GM12878 (cell line): ENCODE data around the gene COL16A1. TPM values are rescaled to one million over a fixed set of nuclear protein-coding genes. Genes with fewer than 3 reads are reported as not detected.

Experiments used
- ATAC-seq: fragments of 200-7000 bp; cut with Tn5 transposase; 3 replicates; pipeline ENCODE4 v1.9.1; 2020; ENCODE audit warnings: mild to moderate bottlenecking, moderate library complexity
- BruUV-seq: library from RNA; stranded (reverse); fragments of 400-500 nt; replicated peaks from 2 replicates; lab custom pipeline; 2021; lab: Mats Ljungman, UMichigan
- CTCF ChIA-PET: fragments of 300-600 bp; sonication (Branson Sonifier 250); formaldehyde crosslinking; extraction: SDS; loops from one replicate; lab custom pipeline; 2021; ENCODE audit warnings: inconsistent platforms; lab: Yijun Ruan, JAX
- POLR2A ChIA-PET: fragments of 350-600 bp; formaldehyde crosslinking; extraction: SDS; loops from one replicate; lab custom pipeline; 2021; ENCODE audit warnings: inconsistent platforms; lab: Charles Lee
- RAD21 ChIA-PET: fragments of 300-600 bp; sonication (Branson Sonifier 250); formaldehyde crosslinking; loops from one replicate; lab custom pipeline; 2023; ENCODE audit warnings: antibody characterized with exemption; ENCODE audit not compliant: unreplicated experiment; lab: Charles Lee
- SMC1A ChIA-PET: fragments of 300-600 bp; sonication (Branson Sonifier 250); formaldehyde crosslinking; loops from one replicate; lab custom pipeline; 2023; ENCODE audit not compliant: unreplicated experiment, uncharacterized antibody; lab: Charles Lee
- DNase-seq: peaks from one replicate; pipeline ENCODE4 v3.0.0-alpha.2; 2011; ENCODE audit warnings: low read depth, low spot score
- FAIRE-seq: peaks from 3 replicates; lab custom pipeline; 2011; peaks lifted over from hg19 to GRCh38; lab: Jason Lieb, UNC
- H2AFZ ChIP-seq: 2 replicates; pipeline ENCODE4 v1.6.0; 2011; ENCODE audit warnings: low read depth, low read length, control low read depth; ENCODE audit not compliant: control insufficient read depth
- H3K27ac ChIP-seq: 2 replicates; pipeline ENCODE4 v1.5.1; 2011; ENCODE audit warnings: control low read depth; ENCODE audit not compliant: control insufficient read depth, insufficient read depth
- H3K27me3 ChIP-seq, 2 experiments: replicated peaks in 1 of 2; 2 replicates each; pipeline versions ENCODE4 v1.6.0 to v1.6.1; 2011; ENCODE audit warnings: low read length in 1 of 2; ENCODE audit not compliant: control insufficient read depth in 2 of 2, insufficient read depth in 2 of 2
- H3K36me3 ChIP-seq, 2 experiments: 2 replicates each; pipeline ENCODE4 v1.5.1; 2011; ENCODE audit warnings: low read length in 1 of 2; ENCODE audit not compliant: control insufficient read depth in 2 of 2, insufficient read depth in 2 of 2
- H3K4me1 ChIP-seq: 2 replicates; pipeline ENCODE4 v1.6.1; 2011; ENCODE audit warnings: mild to moderate bottlenecking, low read length, moderate library complexity, mixed read lengths; ENCODE audit not compliant: control insufficient read depth, insufficient read depth
- H3K4me2 ChIP-seq: 2 replicates; pipeline ENCODE4 v1.6.0; 2011; ENCODE audit warnings: control low read depth; ENCODE audit not compliant: control insufficient read depth, insufficient read depth
- H3K4me3 ChIP-seq: fragments of 200-600 bp; sonication (generic); 2 replicates; pipeline ENCODE4 v1.5.1; 2016
- H3K79me2 ChIP-seq: 2 replicates; pipeline ENCODE4 v1.6.0; 2011; ENCODE audit warnings: low read length; ENCODE audit not compliant: control insufficient read depth, insufficient read depth
- H3K9ac ChIP-seq: 2 replicates; pipeline ENCODE4 v1.8.0; 2011; ENCODE audit warnings: low read length, control low read depth, mixed read lengths; ENCODE audit not compliant: control insufficient read depth, insufficient read depth
- H3K9me3 ChIP-seq: replicated peaks from 3 replicates; pipeline ENCODE4 v1.5.1; 2011; ENCODE audit warnings: mild to moderate bottlenecking, low read length; ENCODE audit not compliant: control insufficient read depth, insufficient read depth
- H4K20me1 ChIP-seq: 2 replicates; pipeline ENCODE4 v1.6.0; 2011; ENCODE audit not compliant: control insufficient read depth, insufficient read depth
- ASH2L ChIP-seq: fragments of 300-600, 200-600 bp; sonication (generic); IDR thresholded peaks from 2 replicates; pipeline ENCODE4 v1.6.1; 2017; ENCODE audit warnings: low read depth, mild to moderate bottlenecking, borderline replicate concordance
- CBX5 ChIP-seq: sonication (generic); IDR thresholded peaks from 2 replicates; pipeline ENCODE4 v1.6.1; 2016; ENCODE audit warnings: low read depth, moderate library complexity, mild to moderate bottlenecking, inconsistent platforms
- EGR1 ChIP-seq, 2 experiments: IDR thresholded peaks; 1 replicate in 1 of 2; 2 replicates in 1 of 2; pipeline ENCODE4 v1.6.1; 2011 to 2012; ENCODE audit warnings: low read depth in 2 of 2, low read length in 2 of 2, borderline replicate concordance in 1 of 2, mild to moderate bottlenecking in 1 of 2, moderate library complexity in 1 of 2
- HDAC2 ChIP-seq: fragments of 200-600 bp; sonication (generic); IDR thresholded peaks from 2 replicates; pipeline ENCODE4 v1.6.1; 2017
- HDAC6 ChIP-seq: fragments of 200-600 bp; sonication (generic); IDR thresholded peaks from one replicate; pipeline ENCODE4 v1.8.0; 2017; ENCODE audit warnings: antibody characterized with exemption; ENCODE audit not compliant: unreplicated experiment
- POLR2AphosphoS2 ChIP-seq: IDR thresholded peaks from 2 replicates; pipeline ENCODE4 v1.6.1; 2011; ENCODE audit warnings: low read depth, mild to moderate bottlenecking, low read length, improper control_type of control experiment, moderate library complexity
- SIX5 ChIP-seq: IDR thresholded peaks from 2 replicates; pipeline ENCODE4 v1.6.1; 2011; ENCODE audit warnings: mild to moderate bottlenecking, low read depth, low read length, moderate library complexity; ENCODE audit not compliant: severe bottlenecking
- TCF7 ChIP-seq: IDR thresholded peaks from 2 replicates; pipeline ENCODE4 v1.6.1; 2014; ENCODE audit warnings: antibody characterized with exemption, borderline replicate concordance
- WGBS: methylation state at CpG from one replicate; pipeline ENCODE4 v1.1.6; 2016; ENCODE audit warnings: low lambda C conversion rate; ENCODE audit not compliant: insufficient replicate concordance, insufficient coverage; ENCODE audit errors: missing lambda C conversion rate; 5-methylcytosine and 5-hydroxymethylcytosine counted together
- in situ Hi-C: fragments of 300-500 bp; cut with MboI; formaldehyde crosslinking; loops from 9 replicates; pipeline ENCODE4 v1.14.3; 2018; ENCODE audit warnings: mixed read lengths
- intact Hi-C: fragments of 100-400 bp; cut with micrococcal nuclease; formaldehyde crosslinking; loops from one replicate; pipeline ENCODE4 v1.14.2; 2022; ENCODE audit not compliant: unreplicated experiment
- polyA plus RNA-seq, 11 experiments: library from polyadenylated mRNA; depleted of rRNA in 4 of 11; unstranded in 6 of 11; stranded (reverse) in 5 of 11; fragments of >200 nt; fragmentation: Nextera tagmentation in 4 of 11; fragmentation: Illumina TruSeq in 1 of 11; extraction: Ambion mirVana in 4 of 11; extraction: Trizol in 1 of 11; gene quantifications; 1 replicate in 1 of 11; 2 replicates in 10 of 11; pipeline versions ENCODE4 v1.2.1 to v1.2.3, GENCODE V29; 2011 to 2016; ENCODE audit warnings: inconsistent platforms in 2 of 11, missing spikeins in 2 of 11, low read depth in 1 of 11
- total RNA-seq, 4 experiments: library from RNA; depleted of rRNA in 3 of 4; stranded (reverse); fragments of >200 nt in 3 of 4; fragmentation: Illumina TruSeq in 1 of 4; extraction: Trizol in 1 of 4; gene quantifications; 2 replicates each; pipeline versions ENCODE4 v1.2.1 to v1.2.3, GENCODE V29; 2013 to 2021
- TF ChIP-seq, protein P1 (sequence below): fragments of 450-650 bp; IDR thresholded peaks from 2 replicates; pipeline ENCODE4 v1.6.1; 2017; ENCODE audit warnings: antibody characterized with exemption, mild to moderate bottlenecking, moderate library complexity

The COL16A1 gene
- total and polyA plus RNA-seq, 10 of the 15 experiments (the other 5 are each of a cell fraction or from before 2014, with no cell fraction given) = 0.02 to 3.7 (median 0.59) TPM

DNA sequence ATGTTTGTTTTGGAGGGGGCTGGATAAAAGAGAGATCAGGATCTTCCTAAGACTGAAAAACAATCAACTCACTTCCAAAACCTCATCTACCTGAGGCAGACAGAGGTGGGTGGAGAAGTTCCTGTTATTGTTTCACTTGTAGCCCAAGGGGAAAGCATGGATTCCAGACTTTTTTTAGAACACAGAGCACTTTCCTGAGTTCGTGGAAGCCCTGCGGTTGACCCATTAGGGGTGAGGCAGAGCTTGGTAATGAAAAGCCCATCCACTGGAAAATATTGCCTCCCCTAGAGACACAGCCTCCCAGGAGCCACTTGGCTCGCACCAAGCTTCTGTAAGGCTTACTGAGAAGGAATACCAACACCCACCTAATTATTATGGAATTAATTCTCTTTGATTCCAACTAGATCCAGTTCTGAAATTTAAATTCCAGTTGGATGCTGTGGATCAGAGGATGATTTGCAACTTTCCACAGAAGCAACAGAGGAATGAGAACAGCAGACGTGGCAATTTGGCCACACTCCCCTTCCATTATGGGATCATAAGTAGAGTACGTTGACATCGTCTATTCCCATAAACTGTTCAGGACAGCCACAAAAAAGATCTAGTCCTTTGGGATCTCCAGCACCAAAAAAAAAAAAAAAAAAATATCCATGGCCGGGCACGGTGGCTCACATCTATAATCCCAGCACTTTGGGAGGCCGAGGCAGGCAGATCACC lies 55.0 kb downstream of the COL16A1 start:
- no TSS peak for BruUV-seq
- no peaks in the 10 kb centered on the region for H3K4me1 ChIP-seq
- no peak for TF ChIP-seq SIX5
- intact Hi-C loops (no loop called here), in situ Hi-C loops (no loop called here)
- no peak overlapping the region for H3K27ac ChIP-seq
- ChIA-PET RAD21 (no interaction called here), CTCF (interaction anchor here (0.6 to 1.2 kb wide), 3 partner anchors 16 to 187 kb away, joined by 3 read pairs; no protein-coding TSS in a partner anchor), SMC1A (interaction anchor here (0.7 kb wide), 1 partner anchor 647 kb away, joined by 3 read pairs; no protein-coding TSS in a partner anchor), POLR2A (interaction anchor here (0.7 kb wide), 1 partner anchor 553 kb away, joined by 3 read pairs; no protein-coding TSS in a partner anchor)
- 35% methylated on average over 8 of the region's 9 CpGs for WGBS
- H3K27me3 ChIP-seq = no peaks in the 10 kb centered on the region; a peak in 1 of 4 replicates
- no peak overlapping the region for H2AFZ ChIP-seq
- no peak overlapping the region for H3K9ac ChIP-seq
- no peak overlapping the region for H3K4me3 ChIP-seq
- peaks cover 9% of the 10 kb centered on the region for H3K79me2 ChIP-seq
- H3K9me3 ChIP-seq = no peaks in the 10 kb centered on the region
- DNase-seq (no peak), ATAC-seq (no peak), FAIRE-seq (no peak)
- H4K20me1 ChIP-seq = no peaks in the 10 kb centered on the region
- no peak overlapping the region for H3K4me2 ChIP-seq
- H3K36me3 ChIP-seq = no peaks in the 10 kb centered on the region

DNA sequence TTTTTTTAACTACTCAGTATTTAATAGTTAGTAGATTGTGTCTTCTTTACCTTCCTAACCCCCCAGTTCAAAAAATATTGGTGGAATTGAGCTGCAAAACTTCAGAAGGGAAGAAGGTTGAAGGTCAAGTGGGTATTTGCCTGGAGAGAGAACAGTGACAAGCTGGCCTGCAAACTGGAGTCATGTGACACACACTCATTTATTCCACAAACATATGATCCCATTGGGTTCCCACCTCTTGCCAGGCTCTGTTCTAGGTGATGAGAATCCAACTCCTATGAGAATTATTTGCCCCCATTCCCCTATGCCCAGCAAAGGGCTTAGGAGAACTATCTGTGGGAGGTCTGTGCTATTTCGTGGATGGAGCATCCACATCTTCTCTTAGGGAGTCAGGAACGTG lies 55.6 kb downstream of the COL16A1 start:
- no peaks in the 10 kb centered on the region for H3K36me3 ChIP-seq
- in situ Hi-C loops (no loop called here), intact Hi-C loops (no loop called here)
- peaks cover 15% of the 10 kb centered on the region for H3K79me2 ChIP-seq
- H3K4me1 ChIP-seq = peaks cover 4% of the 10 kb centered on the region; the same call in 1 of the 2 replicates
- H3K4me2 ChIP-seq = no peak overlapping the region
- no peak for ATAC-seq
- BruUV-seq = no TSS peak
- no peak for DNase-seq
- no peak overlapping the region for H3K9ac ChIP-seq
- no peak for FAIRE-seq
- SMC1A ChIA-PET = no interaction called here
- no peak overlapping the region for H3K27ac ChIP-seq
- TF ChIP-seq POLR2AphosphoS2 (no peak), CBX5 (no peak), TCF7 (no peak), HDAC6 (no peak), EGR1 (IDR thresholded peaks at IDR 0.05; ENCODE audit: borderline replicate concordance in 1 of 2, low read depth in 2 of 2, low read length in 2 of 2) (no peak), HDAC2 (no peak), ASH2L (no peak)
- TF ChIP-seq, protein P1, sequence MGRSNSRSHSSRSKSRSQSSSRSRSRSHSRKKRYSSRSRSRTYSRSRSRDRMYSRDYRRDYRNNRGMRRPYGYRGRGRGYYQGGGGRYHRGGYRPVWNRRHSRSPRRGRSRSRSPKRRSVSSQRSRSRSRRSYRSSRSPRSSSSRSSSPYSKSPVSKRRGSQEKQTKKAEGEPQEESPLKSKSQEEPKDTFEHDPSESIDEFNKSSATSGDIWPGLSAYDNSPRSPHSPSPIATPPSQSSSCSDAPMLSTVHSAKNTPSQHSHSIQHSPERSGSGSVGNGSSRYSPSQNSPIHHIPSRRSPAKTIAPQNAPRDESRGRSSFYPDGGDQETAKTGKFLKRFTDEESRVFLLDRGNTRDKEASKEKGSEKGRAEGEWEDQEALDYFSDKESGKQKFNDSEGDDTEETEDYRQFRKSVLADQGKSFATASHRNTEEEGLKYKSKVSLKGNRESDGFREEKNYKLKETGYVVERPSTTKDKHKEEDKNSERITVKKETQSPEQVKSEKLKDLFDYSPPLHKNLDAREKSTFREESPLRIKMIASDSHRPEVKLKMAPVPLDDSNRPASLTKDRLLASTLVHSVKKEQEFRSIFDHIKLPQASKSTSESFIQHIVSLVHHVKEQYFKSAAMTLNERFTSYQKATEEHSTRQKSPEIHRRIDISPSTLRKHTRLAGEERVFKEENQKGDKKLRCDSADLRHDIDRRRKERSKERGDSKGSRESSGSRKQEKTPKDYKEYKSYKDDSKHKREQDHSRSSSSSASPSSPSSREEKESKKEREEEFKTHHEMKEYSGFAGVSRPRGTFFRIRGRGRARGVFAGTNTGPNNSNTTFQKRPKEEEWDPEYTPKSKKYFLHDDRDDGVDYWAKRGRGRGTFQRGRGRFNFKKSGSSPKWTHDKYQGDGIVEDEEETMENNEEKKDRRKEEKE = no peak
- TF ChIP-seq, all 136 proteins: peak for 0
- H3K27me3 ChIP-seq = no peaks in the 10 kb centered on the region; a peak in 1 of 4 replicates
- H3K9me3 ChIP-seq = no peaks in the 10 kb centered on the region
- no peaks in the 10 kb centered on the region for H4K20me1 ChIP-seq
- no peak overlapping the region for H2AFZ ChIP-seq
- ChIA-PET RAD21 (no interaction called here), CTCF (interaction anchor here (0.6 to 1.4 kb wide), 4 partner anchors 16 to 187 kb away, joined by 3 read pairs; no protein-coding TSS in a partner anchor), POLR2A (interaction anchor here (0.7 kb wide), 2 partner anchors 554 to 555 kb away, joined by 3 to 6 read pairs; no protein-coding TSS in a partner anchor)
- 0% methylated on average over 2 of the region's 2 CpGs for WGBS
- no peak overlapping the region for H3K4me3 ChIP-seq
